IPS-NIHi11 (cell line): Measurements from ENCODE around the gene TNS2.
"Not testable (repeated sequence)": the region's sequence is repeated elsewhere in the genome, so short reads cannot be mapped to it uniquely, and the experiment has no call there.

Experiments used
- DNase-seq: peaks from one replicate; pipeline ENCODE4 v3.0.0; 2012; ENCODE audit warnings: mixed read lengths, low spot score

TNS2 gene

DNA sequence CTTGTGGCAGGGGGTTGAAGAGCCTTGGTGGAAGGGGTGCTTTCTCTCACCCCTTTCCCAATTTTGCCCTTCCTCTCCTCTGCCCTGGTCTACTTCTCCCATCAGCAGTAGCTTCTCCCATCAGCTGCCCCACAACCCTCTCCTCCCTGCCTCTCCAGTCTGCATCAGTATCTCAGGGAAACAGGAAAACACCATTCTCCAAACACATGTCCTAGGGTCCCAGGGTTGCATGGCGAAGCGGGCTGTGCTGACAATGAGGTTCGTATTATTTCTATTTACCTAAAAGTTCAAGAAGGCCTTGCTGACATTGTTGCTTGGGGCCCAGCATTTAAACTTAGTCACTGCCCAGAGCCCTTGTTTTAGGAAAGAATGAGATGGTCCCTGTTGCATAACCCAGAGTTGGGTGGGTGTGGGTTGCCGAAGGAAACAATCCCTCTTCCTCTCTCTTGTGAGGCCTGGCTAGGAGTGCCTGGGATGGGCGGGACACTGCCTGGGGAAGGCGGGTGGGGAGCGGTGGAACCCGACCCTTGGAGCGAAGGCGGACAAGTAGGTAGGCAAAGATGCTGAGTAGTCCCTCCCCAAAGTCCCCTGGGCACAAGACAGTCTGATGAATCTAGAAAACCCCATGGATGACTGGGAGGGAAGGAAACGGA is 46.4 kb downstream of the TNS2 start:
- peak; percentile 25 for DNase-seq

DNA sequence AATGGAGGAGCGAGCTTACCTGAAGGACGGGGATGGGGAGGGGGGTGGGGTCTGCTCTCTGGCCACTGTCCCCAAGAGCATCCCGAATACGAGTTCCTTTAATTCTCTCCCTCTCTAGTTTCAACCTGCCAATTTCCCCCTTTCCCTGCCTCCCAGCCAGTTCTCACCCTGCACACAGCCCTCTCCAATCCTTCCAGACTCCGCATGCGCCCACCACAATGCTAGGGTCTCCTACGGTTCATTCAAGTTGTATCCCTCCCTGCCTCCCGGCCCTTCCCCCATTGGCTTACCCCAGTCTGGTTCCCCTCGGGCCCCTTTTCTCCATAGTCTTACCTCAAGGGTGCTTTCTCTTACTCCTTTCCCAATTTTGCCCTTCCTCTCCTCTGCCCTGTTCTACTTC is 46.9 kb downstream of the TNS2 start:
- no peak for DNase-seq

DNA sequence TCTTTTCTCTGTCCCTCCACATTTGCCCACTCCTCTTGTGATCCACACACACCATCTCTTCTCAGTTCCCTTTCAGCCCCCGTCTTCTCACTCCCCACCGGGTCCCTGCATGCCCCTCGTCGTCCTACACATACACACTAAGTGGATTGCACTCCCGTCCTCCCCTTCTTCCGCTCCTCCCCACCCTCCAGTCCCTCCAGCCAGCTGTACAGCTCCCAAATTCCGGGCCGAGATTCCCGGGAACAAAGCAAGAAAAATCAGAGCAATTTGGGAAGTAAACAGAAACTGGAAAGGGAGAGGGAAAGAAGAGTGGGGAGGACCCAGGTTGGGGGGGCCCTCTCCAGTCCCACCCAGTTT is 47.3 kb downstream of the TNS2 start:
- peak; percentile 59 for DNase-seq

DNA sequence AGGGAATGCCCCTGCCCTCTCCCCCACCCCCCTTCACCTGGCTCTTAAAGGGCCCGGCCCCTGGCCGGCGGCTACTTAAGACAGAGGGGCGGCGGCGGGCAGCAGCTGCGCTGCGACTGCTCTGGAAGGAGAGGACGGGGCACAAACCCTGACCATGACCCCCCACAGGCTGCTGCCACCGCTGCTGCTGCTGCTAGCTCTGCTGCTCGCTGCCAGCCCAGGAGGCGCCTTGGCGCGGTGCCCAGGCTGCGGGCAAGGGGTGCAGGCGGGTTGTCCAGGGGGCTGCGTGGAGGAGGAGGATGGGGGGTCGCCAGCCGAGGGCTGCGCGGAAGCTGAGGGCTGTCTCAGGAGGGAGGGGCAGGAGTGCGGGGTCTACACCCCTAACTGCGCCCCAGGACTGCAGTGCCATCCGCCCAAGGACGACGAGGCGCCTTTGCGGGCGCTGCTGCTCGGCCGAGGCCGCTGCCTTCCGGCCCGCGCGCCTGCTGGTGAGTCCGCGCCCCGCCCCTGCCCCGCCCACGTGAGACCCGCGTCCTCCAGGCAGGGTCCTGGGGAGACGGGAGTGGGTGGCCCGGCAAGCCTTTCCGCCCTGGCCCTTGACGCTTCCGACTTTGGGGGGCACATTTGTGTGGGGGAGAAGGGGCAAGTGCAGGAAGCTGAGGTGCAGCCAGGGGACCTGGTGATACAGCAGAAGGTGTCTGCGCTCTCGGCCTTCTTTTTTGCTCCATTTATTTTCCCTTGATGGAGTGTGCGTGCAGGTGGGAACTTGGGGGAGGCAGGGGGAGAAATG is 47.9 kb downstream of the TNS2 start, which contains the start of gene IGFBP6:
Gene IGFBP6, plus strand, starts transcription at position 104 of the 790 bp plus-strand sequence. Its CDS starts 51 bp downstream, at position 155.
- DNase-seq, result peak; percentile 67

DNA sequence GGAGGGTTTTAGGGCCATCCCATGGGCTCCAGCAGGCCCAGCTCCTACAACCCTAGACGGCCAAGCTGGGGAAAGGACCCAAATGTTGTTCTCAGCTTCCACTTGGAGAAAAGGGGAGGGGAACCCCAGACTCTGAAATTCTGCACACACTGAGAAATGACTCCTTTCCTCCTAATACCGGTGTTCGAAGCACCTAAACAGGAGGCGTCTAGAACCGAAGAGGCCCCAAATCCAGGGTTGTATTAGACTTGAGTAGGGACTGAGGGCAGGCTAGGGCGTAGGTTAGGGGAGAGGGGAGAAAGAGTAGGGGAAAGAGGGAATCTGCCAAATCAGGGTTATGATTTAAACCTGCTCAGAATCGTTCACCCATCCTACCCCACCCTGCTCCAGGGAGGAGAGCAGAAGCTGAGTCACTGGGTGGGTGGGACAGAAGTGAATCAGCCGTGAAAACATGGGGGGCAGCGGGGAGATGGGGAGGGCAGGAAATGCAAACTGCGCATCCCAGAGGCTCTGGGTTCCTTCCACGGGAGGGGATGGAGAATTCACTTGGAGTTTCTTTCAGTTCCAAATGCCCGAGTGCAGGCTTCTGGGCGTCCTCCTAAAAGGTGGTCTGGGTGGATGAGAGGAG is 48.6 kb downstream of the TNS2 start:
- DNase-seq, result no peak

DNA sequence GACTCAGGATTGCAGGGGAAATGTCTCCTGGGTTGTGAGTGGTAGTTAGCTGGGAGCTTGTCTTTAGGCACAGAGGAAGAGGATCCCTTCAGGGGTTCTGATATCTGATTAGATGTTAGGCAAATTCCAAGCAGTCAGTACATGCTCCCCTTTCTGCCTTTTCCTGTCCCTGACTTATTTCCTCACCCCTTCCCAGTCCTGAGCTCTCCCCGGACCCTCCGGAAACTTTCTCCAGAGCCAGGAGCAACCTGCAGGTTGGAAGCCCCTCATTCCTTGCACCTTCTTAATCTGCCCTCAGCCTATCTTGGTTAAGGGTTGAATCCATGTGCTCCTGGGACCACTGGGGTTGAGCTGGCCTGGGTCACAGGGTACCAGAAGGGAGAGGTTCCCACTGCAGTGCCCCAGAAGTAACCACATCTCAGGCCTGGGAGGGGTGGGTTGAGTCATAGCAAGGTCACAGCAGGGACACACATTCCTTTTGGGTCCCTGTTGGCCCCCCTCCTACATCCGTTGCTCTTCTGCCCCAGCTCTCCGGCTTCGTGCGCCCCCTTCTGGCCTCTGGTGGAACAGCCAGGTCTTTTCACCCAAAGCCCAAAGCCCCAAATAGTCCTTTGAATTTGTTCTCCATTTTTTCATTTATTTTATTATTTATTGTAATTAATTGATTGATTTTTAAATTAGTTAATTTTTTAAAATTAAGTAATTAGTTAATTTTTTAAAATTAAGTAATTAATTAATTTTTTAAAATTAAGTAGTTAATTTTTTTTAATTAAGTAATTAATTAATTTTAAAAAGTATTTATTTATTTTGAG is 49.4 kb downstream of the TNS2 start:
- peak; percentile 92 for DNase-seq

DNA sequence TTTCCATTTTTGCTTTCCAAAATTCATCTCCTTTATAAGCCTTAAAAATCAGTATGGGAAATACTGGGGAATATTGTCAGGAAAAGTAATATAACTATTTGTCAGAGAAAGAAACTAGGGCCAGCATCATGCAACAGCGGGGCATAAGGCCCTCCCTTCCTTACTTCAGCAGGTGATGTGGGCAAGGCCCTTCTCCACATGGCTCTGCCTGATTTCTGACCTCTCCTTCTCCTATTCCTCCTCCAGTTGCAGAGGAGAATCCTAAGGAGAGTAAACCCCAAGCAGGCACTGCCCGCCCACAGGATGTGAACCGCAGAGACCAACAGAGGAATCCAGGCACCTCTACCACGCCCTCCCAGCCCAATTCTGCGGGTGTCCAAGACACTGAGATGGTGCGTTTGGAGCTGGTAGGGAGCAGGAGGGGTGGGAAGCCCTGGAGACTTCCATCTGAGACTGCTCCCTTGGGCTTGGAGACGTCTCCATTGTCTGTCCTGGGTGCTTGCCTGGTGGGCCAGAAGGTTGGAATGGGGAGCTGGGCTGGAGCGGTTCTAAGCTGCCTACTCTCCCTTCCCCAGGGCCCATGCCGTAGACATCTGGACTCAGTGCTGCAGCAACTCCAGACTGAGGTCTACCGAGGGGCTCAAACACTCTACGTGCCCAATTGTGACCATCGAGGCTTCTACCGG is 50.7 kb downstream of the TNS2 start:
- DNase-seq, result peak; percentile 19

DNA sequence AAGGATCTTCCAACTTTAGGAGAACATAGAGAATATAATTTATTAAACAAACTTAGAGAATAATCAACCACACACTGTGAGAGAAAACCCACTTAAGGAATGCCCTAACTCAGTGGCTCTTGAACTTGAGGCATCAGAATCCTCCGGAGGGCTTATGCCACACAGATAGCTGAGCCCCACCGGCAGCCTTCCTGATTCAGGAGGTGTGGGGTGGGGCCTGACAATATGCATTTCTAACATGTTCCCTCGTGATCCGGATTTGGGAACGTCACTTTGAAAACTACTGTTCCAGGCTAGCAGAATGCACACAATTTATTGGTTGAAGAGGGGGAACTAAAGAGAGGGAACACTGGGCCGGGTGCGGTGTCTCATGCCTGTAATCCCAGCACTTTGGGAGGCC is 51.4 kb downstream of the TNS2 start:
- DNase-seq, result no peak

DNA sequence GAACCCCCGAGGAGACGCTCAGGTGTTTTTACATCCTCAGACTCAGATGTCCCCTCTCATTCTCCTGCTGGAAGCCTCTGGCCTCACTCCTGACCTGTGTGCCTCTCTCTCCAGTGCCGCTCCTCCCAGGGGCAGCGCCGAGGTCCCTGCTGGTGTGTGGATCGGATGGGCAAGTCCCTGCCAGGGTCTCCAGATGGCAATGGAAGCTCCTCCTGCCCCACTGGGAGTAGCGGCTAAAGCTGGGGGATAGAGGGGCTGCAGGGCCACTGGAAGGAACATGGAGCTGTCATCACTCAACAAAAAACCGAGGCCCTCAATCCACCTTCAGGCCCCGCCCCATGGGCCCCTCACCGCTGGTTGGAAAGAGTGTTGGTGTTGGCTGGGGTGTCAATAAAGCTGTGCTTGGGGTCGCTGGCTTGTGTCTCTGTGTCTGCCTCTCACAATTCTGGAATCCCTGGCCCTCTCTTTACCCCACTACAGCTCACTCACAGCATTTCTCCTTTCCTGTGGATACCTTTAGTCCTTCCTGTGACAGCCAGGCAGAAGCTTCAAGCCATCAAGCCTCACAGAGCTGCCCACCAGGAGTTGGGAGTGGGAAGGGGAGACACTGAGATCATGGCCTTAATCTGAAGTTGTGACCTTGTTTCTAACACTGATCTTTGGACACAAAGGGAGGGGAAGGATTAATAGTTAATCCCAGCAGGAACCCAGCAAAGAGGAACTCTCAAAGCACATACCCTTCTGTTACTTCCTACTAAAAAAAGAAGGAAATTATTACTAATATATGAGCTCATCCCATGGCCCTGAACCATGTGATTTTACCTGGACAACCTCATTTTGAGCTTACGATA is 52.3 kb downstream of the TNS2 start:
- peak; percentile 6 for DNase-seq

DNA sequence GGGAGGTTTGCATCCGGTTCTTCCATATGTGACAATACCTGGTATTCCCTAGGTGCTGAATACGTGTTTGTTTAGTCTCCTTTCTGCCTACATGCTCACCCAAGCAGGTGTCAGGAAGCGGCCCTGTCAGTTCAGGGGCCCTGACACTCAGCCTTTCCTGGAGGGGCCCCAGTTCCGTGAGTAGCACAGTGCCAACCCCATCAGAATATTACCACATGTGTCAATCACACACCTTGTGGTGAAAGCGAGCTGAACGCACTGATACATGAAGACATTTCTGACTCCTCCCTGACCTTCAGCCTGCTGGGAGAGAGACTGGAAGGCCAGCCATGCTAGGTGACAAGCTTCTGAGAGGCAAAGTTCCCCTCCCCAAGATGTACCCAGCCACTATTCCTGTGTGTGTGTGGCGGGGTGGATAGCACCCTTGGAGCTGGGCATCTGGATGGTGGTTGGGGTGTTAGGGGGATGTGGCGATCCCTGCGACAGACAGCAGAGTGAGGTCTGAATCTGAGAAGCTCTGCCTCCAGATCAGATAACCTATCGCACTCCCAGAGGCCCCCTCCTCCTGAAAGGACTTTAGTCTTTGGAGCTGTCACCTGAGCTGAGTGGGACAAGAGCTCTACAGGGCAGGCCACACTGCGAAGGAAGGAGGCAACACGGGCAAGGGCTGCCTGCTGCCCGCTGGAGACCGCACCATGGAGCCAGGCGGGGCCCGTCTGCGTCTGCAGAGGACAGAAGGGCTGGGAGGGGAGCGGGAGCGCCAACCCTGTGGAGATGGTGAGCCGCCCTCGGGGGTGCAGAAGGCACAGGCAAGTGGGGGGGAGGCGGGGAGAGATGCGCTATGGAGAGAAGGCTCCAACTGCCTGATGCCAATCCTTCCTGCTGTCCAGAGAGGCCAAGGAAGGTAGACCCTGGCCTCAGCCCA is 53.3 kb downstream of the TNS2 start, which contains the start of gene SOAT2:
Gene SOAT2, plus strand, starts transcription at position 604 of the 925 bp plus-strand sequence. Its CDS starts 92 bp downstream, at position 696.
- peak; percentile 15 for DNase-seq

DNA sequence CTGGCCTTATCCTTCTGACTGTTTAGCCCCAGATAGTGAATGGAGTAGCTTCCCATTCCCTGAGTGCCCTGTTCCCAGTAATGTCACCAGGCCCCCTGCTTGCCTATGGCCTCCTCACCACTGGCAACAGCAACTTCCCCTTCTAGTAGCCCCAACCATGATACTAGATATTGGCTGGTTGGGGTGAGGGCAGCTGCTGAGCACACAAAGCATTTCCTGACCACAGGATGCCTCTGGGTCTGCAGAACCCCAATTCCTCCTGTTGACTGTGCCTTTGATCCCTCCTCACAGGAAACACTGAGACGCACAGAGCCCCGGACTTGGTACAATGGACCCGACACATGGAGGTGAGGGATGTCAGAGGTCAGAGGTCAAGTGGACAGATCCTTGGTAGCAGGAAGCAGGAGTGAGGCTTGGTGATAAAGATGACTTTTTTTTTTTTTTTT is 54.0 kb downstream of the TNS2 start:
- DNase-seq, result no peak

DNA sequence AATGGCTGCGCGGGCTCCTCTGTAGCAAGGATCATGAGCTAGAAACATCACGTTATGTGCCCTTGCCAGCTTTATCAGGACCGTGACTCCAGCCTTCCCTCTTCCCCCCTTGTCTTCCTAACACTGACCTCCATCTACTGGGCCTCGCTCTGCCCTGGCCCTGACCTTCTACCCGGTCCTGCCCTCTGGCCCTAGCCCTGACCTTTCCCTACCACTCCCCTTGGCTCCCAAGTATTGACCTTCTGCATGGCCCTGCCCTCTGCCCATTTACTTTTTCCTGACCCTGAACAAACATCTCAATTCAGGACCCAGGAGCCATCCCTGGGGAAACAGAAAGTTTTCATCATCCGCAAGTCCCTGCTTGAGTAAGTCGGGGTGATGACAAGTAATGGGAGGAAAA is 55.4 kb downstream of the TNS2 start:
- DNase-seq, result no peak

DNA sequence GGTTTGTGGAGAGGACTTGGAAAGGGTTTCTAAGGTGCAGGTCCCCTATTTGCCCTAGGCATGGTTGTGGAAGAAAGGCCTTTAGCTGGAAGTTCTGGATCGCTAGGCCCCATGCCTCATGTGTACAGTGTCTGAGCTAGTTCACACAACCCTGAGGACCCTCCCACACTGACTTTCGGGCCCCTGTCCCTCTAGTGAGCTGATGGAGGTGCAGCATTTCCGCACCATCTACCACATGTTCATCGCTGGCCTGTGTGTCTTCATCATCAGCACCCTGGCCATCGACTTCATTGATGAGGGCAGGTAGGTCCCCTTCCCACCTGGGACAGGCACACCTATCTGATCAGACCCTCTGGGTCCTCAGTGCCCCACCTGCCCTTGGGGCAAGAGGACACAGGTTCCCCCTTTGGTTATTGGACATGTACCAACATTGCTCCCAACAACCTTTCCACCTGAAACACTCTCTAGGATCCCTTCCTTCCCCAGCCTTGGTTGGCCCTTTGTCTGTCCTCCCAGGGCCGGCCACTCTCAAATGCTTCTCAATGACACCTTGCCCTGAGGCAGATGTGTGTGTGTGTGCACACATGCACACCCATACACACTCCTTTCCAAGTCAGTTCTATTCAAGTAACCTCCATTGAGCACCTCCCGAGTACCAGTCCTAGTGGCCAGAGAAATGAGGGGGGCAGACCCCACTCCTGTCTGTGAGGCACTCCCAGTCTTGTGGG is 56.0 kb downstream of the TNS2 start:
- DNase-seq, result no peak

DNA sequence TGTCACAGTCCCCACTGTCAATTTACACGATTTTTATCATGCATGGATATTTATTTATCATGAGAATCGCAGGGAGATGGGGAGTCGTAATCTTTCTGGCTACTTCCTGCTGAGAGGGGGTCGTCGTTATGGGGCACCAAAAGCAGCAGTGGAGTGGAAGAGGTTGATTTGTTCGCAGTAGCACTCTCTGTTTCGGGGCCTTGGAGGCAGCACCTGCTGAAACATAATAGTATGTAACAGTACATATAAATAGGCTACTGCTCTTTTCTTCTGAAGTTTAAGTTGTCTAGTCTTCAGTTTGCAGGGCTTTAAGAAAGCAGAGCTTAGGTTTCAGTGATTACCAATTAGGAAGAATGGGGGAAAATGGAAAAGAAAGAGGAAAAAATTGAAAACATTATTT is 57.3 kb downstream of the TNS2 start:
- DNase-seq, result no peak

DNA sequence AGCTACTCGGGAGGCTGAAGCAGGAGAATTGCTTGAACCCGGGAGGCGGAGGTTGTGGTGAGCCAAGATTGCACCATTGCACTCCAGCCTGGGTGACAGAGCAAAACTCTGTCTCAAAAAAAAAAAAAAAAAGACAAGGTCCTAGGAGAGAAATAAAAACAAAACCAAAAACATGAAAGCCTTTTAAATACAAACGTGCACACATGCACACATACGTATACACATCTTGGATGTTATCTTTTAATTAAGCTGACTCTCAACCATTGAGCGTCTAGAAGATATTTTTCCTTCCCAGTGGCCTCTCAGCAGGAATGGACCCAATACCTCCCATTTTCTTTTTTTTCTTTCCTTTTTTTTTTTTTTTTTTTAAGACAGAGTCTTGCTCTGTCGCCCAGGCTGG is 62.6 kb downstream of the TNS2 start:
- DNase-seq, result not testable (repeated sequence)

DNA sequence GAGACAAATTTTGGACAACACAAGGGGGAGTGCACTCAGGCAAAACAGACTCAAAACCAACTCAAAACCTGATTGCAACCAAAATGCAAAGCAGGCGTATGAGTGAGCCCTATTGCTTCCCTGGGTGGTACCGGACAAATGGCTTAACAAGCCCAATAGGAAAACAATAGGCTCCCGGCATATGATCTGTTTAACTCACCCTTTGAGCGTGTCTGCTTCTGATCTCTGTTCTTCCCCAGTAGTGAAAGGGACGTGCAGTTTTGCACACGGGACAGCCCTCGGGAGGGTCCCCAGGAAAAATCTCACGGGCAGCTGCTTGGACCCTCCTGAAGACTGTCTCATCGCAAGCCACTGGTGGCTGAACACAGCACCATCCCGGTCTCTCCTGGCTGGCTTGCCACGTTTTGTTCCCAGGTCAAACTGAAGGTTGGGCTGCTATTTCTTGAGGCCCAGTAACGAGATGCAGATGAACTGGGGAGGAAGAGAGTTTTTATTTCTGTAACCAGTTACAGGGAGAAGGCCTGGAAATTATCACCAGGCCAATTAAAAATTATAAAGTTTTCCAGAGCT is 63.4 kb downstream of the TNS2 start:
- DNase-seq, result no peak

DNA sequence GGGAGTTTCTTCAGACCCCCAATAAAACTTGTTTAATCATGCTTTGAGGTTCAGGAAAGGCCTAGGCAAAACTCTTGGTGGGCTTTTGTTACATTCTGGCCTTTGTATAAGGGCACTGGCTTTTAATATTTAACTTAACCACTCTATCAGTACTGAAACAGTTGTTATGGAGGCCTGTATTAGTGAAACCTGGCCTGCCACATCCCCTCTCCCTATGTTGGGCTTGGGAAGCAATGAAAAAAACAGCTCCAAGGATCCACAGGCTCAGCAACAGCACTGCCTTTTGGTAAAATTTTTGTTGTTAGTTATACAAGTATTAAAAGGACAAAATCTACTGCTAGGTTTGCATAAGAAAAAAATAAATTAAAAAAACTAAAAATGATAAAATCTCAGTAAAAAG is 64.1 kb downstream of the TNS2 start:
- DNase-seq, result no peak
